Tibial nerve (tissue), 4 donors: ENCODE data around the gene KCNJ15. TPM values are rescaled to one million over a fixed set of nuclear protein-coding genes. Genes with fewer than 3 reads are reported as not detected.

ENCODE experiments used
- DNase-seq, 2 donors: peaks; one replicate each; pipeline ENCODE4 v3.0.0-alpha.2; 2019; ENCODE audit warnings: low spot score in 2 of 2
- H3K27ac ChIP-seq, 4 donors: fragments of 200-600 bp; sonication (generic) in 3 of 4; one replicate each; pipeline ENCODE4 v1.5.1; 2017 to 2019; ENCODE audit warnings: mild to moderate bottlenecking in 1 of 4
- H3K27me3 ChIP-seq, 2 donors: fragments of 200-600 bp; sonication (generic) in 1 of 2; one replicate each; pipeline versions ENCODE4 v1.5.1 to v1.6.0; 2017 to 2019
- H3K36me3 ChIP-seq, 3 donors: fragments of 200-600 bp; sonication (generic); one replicate each; pipeline ENCODE4 v1.5.1; 2018 to 2019
- H3K4me1 ChIP-seq, 4 donors: fragments of 200-600 bp; sonication (generic) in 3 of 4; one replicate each; pipeline ENCODE4 v1.5.1; 2017 to 2019
- H3K4me3 ChIP-seq, 4 donors: fragments of 200-600 bp; sonication (generic) in 3 of 4; one replicate each; pipeline ENCODE4 v1.5.1; 2017 to 2019; ENCODE audit warnings: mild to moderate bottlenecking in 1 of 4, moderate library complexity in 1 of 4
- H3K9me3 ChIP-seq, 4 donors: fragments of 200-600 bp; sonication (generic) in 3 of 4; one replicate each; pipeline ENCODE4 v1.5.1; 2017 to 2019
- EP300 ChIP-seq, 2 donors: sonication (generic); formaldehyde crosslinking; IDR thresholded peaks; one replicate each; pipeline ENCODE4 v1.6.1; 2017; ENCODE audit warnings: antibody characterized with exemption in 2 of 2, mild to moderate bottlenecking in 1 of 2
- POLR2A ChIP-seq, 2 donors: fragments of 450-650 bp; IDR thresholded peaks; one replicate each; pipeline ENCODE4 v1.6.1; 2017; ENCODE audit warnings: antibody characterized with exemption in 2 of 2, mild to moderate bottlenecking in 2 of 2, moderate library complexity in 2 of 2
- WGBS, 2 donors: methylation state at CpG; one replicate each; pipeline ENCODE4 v1.1.5; 2018; 5-methylcytosine and 5-hydroxymethylcytosine counted together
- total RNA-seq, 4 donors: library from RNA; depleted of rRNA; stranded (reverse); fragments of >200 nt; gene quantifications; one replicate each; pipeline ENCODE4 v1.1.0, GENCODE V29; 2016
- TF ChIP-seq, protein P1 (sequence below), 5 experiments: fragments of 200-600 bp in 3 of 5; fragments of 450-650 bp in 2 of 5; sonication (generic) in 3 of 5; IDR thresholded peaks; one replicate each; pipeline ENCODE4 v1.5.1; 2016 to 2019; ENCODE audit warnings: antibody characterized with exemption in 5 of 5, mild to moderate bottlenecking in 3 of 5, moderate library complexity in 2 of 5

Gene KCNJ15
- total RNA-seq, 4 donors from 2014 or later = 0.39 to 2.4 (median 0.43) TPM

DNA sequence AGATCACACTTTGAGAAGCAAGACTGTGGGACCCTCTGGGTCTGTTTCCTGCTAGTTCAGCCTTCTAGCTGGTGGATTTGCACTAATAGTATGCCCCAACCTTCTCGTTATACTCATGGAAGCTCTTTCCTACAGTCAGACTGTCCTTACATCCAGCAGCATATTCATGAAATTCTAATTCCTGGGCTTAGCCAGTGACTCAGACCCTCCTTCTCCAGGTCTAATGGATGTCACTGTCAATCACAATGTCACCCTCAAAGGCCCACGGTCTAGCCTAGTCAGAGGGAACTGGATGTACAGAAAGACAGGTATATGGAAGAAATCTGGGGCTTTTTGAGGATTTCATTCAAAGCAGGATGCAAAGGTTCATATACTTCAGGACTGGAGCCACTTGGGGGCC lies 72.4 kb downstream of the KCNJ15 start:
- H3K27ac ChIP-seq = no peak overlapping the region
- no peak for DNase-seq
- no peaks in the 10 kb centered on the region for H3K36me3 ChIP-seq
- whole genome bisulfite sequencing, 2 donors = 76 to 86% methylated on average over 2 of the region's 2 CpGs
- no peaks in the 10 kb centered on the region for H3K4me1 ChIP-seq
- TF ChIP-seq POLR2A (IDR thresholded peaks at IDR 0.05) = no peak
- no peak for TF ChIP-seq EP300 (IDR thresholded peaks at IDR 0.05)
- TF ChIP-seq, protein P1, sequence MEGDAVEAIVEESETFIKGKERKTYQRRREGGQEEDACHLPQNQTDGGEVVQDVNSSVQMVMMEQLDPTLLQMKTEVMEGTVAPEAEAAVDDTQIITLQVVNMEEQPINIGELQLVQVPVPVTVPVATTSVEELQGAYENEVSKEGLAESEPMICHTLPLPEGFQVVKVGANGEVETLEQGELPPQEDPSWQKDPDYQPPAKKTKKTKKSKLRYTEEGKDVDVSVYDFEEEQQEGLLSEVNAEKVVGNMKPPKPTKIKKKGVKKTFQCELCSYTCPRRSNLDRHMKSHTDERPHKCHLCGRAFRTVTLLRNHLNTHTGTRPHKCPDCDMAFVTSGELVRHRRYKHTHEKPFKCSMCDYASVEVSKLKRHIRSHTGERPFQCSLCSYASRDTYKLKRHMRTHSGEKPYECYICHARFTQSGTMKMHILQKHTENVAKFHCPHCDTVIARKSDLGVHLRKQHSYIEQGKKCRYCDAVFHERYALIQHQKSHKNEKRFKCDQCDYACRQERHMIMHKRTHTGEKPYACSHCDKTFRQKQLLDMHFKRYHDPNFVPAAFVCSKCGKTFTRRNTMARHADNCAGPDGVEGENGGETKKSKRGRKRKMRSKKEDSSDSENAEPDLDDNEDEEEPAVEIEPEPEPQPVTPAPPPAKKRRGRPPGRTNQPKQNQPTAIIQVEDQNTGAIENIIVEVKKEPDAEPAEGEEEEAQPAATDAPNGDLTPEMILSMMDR (IDR thresholded peaks at IDR 0.05) = no peak
- H3K9me3 ChIP-seq = no peaks in the 10 kb centered on the region
- no peak overlapping the region for H3K4me3 ChIP-seq
- H3K27me3 ChIP-seq = no peaks in the 10 kb centered on the region

DNA sequence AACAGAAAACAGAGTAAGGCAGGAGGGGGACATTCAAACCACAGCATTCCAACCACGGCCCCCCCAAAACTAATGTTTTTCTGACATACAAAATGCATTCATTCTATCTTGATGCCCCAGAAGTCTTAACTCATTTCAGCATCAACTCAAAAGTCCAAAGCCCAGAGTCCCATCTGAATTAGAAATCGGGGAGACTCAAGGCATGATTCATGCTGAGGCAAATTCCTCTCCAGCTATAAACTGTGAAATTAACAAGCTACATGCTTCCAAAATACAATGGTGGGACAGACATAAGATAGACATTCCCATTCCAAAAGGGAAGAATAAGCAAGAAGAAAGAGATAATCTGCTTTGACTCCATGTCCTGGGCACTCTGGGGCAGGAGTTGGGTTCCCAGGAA lies 73.9 kb downstream of the KCNJ15 start:
- no peak for DNase-seq
- H3K4me1 ChIP-seq = no peaks in the 10 kb centered on the region
- no peaks in the 10 kb centered on the region for H3K36me3 ChIP-seq
- H3K27me3 ChIP-seq = no peaks in the 10 kb centered on the region
- H3K9me3 ChIP-seq = no peaks in the 10 kb centered on the region
- TF ChIP-seq, protein P1 (IDR thresholded peaks at IDR 0.05) = no peak
- TF ChIP-seq POLR2A (IDR thresholded peaks at IDR 0.05) = no peak
- TF ChIP-seq EP300 (IDR thresholded peaks at IDR 0.05) = no peak
- no peak overlapping the region for H3K27ac ChIP-seq
- no peak overlapping the region for H3K4me3 ChIP-seq
- WGBS, 2 donors = 69 to 73% methylated on average over 2 of the region's 2 CpGs

DNA sequence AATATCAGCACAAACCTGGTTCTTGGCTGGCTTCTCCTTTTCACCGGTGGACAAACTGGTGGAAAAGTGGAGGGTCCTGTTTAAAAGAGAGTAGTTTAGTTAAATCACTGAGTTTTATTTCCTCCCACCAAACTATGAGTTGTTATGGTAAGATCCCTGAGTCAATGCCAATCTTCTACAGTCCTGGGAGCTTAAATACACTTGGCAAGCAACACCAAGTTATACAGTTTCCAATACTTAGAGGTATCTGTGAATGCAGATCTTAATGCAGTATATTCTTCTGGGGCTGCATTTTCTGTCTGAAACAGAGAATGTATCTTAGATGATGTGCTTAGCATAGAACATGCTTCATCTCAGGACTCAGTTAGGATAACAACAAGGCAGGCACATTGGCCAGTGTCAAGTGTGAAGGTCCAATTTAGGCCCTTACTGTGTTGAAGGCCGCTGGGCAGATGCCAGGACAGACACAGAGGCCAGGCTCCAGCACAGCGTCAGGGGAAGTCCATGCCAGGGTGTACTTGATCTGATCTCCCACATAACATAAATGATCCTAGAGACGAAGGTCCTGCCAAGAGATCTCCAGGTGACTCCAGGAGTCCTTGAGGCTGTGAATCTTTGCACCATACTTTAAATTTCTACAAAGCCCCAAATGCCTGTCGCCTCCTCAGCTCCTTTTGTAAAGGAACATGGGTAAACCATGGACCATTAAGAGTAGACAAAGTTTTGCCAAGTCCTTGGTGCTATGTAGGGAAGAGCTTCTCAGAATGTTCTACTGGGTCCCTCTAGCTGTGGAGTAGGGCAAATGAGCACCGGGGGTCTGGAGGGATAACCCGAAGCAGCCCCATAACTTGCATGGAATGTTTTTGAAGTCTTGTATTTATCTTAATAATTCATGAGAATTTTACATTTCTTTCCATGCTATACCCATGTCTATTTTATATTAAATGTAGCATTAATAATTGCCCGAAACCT lies 76.8 kb downstream of the KCNJ15 start:
- no peaks in the 10 kb centered on the region for H3K9me3 ChIP-seq
- no peak for DNase-seq
- H3K27me3 ChIP-seq = no peaks in the 10 kb centered on the region
- no peaks in the 10 kb centered on the region for H3K4me1 ChIP-seq
- no peaks in the 10 kb centered on the region for H3K36me3 ChIP-seq
- 78 to 82% methylated on average over 8 of the region's 8 CpGs for WGBS, 2 donors
- TF ChIP-seq EP300 (IDR thresholded peaks at IDR 0.05) = no peak
- TF ChIP-seq, protein P1 (IDR thresholded peaks at IDR 0.05) = no peak
- no peak for TF ChIP-seq POLR2A (IDR thresholded peaks at IDR 0.05)
- no peak overlapping the region for H3K27ac ChIP-seq
- H3K4me3 ChIP-seq = no peak overlapping the region

DNA sequence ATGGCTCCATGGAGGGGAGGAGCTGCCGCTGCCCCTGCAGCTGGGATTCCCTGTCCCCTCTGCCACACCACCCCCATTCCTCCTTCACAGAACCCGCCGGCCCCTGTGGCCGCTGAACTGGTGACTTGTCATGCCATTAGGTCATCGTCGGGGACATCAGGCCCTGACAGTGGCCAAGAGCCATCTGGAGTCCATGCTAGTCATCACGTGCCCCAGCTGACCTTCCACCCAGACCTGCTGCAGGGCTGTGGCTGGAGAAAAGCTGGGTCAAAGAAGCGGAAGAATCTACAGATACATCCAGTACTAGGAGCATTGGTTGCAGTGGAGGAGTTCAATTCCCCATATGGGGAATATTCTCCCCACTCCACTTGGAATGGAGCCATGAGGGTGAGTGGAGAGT lies 78.1 kb downstream of the KCNJ15 start:
- no peak for DNase-seq
- Histone ChIP-seq H3K9me3 (no peaks in the 10 kb centered on the region), H3K4me3 (no peak overlapping the region), H3K27ac (no peak overlapping the region), H3K27me3 (no peaks in the 10 kb centered on the region), H3K4me1 (no peaks in the 10 kb centered on the region), H3K36me3 (no peaks in the 10 kb centered on the region)
- 86 to 87% methylated on average over 8 of the region's 8 CpGs for WGBS, 2 donors
- TF ChIP-seq, protein P1 (IDR thresholded peaks at IDR 0.05) = no peak
- TF ChIP-seq POLR2A (IDR thresholded peaks at IDR 0.05) (no peak), EP300 (IDR thresholded peaks at IDR 0.05) (no peak)

DNA sequence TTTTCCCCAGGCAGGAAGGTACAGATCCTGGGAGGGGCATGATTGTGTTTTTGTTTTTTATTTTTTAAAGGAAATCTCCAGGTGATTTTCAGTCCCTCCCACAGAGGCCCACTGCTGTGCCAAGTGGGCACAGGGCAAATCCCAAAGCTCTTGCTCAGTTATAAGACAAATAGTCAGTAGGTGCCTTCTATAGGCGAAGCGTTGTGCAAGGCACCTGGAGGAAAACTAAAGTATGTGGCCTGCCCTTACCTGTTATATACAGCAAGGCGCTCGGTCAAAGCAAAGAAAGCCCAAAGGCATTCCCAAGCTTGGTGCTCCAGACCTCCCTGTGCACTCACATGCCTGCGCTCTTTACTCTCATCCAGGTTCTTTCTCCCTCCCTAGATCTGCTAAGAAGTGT lies 81.0 kb downstream of the KCNJ15 start:
- 94 to 97% methylated on average over 5 of the region's 5 CpGs for WGBS, 2 donors
- H3K36me3 ChIP-seq = no peaks in the 10 kb centered on the region
- no peak for DNase-seq
- no peaks in the 10 kb centered on the region for H3K9me3 ChIP-seq
- no peak overlapping the region for H3K4me3 ChIP-seq
- no peaks in the 10 kb centered on the region for H3K4me1 ChIP-seq
- H3K27ac ChIP-seq = no peak overlapping the region
- H3K27me3 ChIP-seq = no peaks in the 10 kb centered on the region
- TF ChIP-seq, protein P1 (IDR thresholded peaks at IDR 0.05) = no peak
- TF ChIP-seq EP300 (IDR thresholded peaks at IDR 0.05) (no peak), POLR2A (IDR thresholded peaks at IDR 0.05) (no peak)
